ENCODE data around the gene CAMTA1.
A peak's percentile ranks its signal among the peaks of the same experiment; 100 is the strongest.
"Not testable (repeated sequence)": the region's sequence is repeated elsewhere in the genome, so short reads cannot be mapped to it uniquely, and the experiment has no call there.

CAMTA1 gene

DNA sequence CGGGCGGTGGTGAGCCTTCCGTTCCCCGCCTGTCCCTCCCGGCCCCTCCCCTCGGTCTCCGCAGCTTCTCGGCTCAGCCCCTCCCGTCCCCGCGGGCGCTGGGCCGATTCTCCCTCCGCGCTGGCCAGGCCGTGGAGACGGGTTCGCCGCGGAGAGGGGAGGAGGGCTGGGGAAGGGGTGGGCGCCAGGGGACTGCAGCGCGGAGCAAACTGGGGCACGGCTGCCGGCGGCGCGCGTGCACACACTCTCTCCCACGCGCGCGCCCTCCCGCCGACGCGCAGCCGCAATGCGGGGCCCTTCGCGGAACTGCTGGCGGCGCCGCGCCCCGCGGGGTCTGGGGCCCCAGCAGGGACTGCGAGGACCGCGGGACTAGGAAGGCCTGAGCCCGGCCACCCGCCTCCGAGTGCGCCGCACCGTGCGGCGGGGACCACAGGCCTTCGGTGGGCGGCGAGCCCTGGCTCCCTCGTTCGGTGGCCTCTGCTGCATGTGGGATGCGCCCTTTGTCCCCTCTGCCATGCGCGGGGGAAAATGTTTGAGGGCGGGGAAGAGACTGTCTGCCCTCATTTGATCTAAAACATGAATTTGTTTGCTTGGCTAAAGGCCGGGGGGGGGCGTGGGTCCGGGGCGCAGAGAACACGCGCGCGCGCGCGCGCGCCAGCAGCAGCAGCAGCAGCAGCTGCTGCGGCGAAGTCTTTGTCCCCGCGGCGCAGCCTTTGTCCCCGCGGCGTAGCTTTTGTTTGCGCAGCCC is 895.1 kb downstream of the CAMTA1 start:
- DNase-seq, result peak; percentile 40

DNA sequence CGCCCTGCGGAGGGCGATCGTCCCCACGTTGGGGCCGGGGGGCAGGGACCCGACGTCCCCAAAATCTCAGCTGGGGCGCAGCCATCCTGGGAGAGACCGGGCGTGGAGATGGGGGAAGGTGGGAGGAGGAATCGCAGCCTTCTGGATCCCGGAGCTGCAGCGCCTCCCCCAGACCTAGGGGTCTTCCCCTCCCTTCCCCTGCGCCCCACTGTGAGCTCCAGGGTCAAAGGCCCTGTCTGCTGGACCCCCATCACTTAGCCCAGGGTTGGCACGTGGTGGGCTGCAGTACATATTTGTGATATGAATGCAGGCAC is 895.7 kb downstream of the CAMTA1 start:
- no peak for DNase-seq

DNA sequence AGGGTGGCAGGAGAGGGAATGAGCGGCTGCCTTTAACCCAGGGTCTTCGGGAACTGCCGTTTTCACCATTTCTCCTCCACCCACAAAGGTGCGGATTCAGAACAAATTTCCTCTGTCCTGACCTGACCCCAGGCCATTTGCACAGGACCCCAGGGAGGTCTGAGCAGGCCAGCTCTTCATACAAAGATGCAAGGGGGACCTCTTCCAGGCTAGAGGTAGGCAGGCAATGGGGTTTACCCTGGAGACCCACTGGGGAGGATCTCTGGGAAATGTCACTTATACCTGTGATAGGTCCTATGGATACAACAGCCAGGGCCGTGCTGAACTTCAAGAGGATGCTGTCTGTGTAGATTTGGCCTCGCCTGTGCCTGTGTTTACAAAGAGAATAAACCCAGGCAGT is 896.1 kb downstream of the CAMTA1 start:
- DNase-seq, result no peak

DNA sequence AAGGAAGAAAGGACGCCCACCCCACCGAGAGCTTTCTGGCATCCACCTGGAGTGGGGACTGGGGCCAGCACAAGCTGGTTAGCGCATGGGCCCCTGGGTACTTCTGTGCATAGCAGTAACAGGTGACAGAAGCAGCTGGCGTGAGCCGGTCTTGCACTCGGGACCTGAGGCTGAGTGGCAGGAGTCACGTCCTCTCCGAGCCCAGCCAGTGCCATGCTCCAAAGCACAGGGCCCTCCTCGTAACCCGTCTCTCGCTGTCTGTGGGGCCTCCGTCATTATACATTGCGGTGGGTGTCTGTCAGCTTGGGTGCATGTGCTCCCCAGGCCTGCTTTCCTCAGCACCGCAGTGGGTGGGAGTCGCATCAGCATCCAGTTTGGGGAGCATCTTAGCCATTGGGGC is 898.3 kb downstream of the CAMTA1 start:
- no peak for DNase-seq

DNA sequence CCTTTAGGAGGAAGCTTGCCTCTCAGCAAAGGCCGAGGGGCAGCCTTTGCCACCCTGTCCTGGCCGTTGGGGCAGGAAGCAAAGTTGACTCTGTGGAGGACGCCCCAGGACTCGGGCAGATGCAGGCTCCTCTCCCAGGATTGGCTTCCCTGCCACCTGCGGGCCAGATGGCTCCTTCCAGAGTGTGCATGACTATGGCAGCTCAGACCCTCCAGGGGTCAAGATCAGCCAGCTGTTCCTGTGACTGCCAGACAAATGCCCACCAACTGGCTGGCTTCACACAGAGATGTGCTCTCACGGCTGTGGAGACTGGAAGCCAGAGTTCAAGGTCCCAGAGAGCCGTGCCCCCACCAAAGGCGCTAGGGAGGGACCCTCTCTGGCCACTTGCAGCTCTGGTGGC is 898.9 kb downstream of the CAMTA1 start:
- DNase-seq, result no peak

DNA sequence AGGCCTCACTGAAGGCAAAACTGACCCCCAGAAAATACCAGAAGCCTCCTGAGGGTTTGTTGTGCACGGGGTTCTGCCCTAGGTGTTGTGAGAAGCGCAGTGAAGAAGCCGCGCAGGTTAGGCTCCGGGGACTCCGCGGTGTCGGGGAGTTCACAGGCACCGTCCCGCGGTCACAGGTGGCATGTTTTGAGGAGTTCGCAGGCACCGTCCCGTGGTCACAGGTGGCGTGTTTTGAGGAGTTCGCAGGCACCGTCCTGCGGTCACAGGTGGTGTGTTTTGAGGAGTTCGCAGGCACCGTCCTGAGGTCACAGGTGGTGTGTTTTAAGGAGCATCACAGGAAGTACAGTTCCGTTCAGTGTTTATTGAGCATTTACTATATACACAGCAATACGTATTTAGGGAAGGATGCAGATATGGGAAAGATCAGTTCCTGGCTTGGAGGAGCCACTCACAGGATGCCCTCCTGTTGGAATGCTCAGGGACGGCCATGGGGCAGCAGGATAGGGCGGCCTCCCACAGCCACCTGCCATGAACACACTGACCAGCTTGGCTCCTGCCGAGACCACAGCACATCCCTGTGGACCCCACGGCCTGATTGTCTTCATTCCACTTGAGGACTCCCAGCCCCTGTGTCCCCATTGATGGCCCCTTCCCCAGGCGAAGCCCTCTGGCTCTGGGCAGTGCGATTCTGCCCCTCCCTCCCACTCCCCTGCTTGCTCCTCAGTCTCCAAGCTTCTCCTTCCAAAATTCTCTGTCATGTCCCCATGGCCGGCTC is 899.8 kb downstream of the CAMTA1 start:
- DNase-seq, result no peak

DNA sequence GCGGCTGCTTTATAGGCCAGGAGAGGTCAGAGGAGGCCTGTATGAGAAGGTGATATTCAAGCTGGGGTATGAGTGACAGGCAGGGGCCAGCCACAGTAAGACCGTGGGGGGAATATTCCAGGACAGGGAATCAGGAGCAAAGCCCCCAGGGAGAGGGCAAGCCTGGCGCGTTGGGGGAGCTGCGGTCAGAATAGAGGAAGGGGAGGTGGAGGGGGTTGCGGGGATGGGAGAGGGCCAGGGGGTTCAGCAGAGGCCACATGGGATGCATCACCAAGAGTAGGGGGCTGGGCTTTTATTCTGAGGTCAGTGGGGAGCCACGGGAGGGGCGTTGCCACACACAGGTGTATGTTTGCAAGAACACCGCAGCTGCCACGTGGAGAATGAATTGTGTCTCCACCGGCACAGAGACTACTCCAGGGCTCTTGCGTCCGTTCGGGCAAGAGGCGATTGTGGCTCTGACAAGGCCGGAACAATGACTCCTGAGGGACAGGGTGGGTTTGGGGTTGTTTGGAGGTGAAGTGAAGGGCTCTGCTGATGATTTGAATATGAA is 901.1 kb downstream of the CAMTA1 start:
- no peak for DNase-seq

DNA sequence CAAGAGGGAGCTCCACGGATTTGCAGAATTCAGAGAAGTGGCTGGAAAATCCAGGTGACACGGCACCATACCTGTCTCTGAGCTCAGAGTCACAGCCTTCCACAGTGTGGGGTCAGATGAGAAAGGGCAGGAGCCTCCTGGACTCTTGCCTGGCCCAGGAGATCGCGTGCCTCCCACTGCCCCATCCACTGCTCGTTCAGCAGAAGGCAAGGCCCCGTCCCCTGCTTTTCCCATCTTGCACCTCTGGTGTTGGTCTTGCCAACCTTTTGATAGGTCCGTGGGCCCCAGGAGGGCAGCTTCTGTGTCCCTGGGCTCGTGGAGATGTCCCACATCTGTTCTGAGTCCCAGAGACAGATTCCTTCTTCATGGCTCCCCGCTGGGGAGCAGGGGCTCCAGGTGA is 902.2 kb downstream of the CAMTA1 start:
- DNase-seq, result no peak

DNA sequence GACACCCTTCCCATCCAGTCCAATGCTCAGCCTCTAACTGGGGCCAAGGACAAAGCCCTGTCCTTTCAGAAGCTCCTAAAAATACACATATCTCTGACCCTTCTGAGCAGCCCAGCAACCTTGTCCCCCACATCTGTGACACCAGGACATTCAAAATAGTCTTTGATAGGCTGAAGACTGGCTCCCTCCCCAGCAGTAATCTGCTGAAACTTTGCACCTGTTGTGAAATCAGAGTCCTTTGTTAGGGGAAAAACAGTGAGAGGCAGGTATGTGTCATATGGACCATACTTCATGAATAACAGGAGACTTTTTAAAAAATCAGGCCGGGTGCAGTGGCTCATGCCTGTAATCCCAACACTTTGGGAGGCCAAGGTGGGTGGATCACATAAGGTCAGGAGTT is 903.4 kb downstream of the CAMTA1 start:
- no peak for DNase-seq

DNA sequence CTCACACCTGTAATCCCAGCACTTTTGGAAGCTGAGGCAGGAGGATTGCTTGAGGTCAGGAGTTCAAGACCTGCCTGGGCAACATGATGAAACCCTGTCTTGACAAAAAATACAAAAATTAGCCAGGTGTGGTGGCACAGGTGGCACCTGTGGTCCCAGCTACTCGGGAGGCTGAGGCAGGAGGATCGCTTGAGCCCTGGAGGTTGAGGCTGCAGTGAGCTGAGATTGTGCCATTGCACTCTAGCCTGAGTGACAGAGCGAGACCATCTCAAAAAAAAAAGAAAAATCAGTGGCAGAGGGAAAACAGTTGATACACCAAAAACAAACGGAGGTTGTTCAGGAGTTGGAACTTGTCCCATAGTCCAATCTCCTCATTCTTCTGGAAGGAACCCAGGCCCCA is 904.1 kb downstream of the CAMTA1 start:
- not testable (repeated sequence) for DNase-seq

DNA sequence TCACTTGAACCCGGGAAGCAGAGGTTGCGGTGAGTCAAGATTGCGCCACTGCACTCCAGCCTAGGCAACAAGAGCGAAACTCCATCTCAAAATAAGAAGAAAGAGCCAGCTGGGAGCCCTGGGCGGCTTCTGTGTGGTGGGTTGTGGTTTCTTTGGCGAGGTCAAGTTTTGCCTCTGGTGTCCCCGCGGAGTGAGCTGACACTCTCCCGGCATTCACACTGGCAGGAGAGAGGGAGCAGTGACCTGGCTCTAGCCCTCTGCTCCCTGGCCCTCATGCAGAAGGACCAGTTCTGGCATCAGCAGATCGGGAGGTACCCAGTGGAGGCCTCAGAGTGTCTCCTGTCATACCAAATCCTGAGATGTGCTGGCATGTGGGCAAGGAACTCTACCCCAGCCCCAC is 904.8 kb downstream of the CAMTA1 start:
- no peak for DNase-seq

DNA sequence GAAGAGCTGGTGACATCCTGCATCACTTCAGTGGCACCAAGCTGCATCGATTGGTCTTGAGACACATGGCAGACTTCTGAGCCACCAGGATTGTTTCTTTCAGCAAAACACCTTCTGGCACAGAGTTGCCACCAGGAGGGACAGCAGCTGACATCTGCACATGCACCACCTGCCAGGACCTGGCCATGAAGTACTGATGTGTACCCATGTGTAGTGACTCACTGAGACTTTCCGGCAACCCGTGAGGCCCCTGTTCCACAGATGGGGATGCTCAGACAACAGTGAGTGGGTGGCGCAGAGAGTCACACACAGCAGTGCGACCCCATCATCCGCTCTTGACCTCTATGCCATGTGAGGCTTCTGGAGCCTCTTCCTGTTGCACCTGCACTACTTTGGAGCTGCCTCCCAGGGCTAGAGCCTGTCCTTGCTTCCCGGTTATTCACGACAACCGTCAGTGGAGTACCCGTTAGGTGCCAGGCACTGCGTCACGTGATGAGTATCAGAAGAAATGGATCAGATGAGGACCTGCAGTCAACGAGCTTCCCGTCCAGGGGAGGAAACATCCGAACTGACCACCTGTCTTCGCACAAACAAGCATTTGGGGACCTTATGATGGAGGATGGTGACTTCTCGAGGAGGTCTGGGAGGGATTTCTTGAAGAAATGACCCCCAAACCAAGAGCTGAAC is 905.4 kb downstream of the CAMTA1 start:
- no peak for DNase-seq

DNA sequence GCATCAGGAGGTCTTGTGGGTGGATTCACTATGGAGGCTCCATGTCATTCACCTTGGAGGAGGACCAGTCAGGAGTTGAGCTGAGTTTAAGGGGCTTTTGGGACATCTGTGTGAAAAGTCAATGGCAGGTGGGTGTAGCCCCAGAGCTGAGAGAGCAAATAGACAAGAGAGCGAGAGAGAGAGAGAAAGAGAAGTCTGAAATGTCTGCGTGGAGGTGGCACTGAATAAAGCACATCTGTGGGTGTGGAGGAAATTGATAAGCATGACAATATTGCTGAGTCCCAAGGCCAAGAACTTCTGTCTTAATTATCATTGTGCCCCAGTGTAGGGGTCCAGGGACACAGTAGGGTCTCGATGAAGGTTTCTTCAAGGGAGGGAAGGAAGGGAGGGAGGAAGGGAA is 906.3 kb downstream of the CAMTA1 start:
- DNase-seq, result no peak

DNA sequence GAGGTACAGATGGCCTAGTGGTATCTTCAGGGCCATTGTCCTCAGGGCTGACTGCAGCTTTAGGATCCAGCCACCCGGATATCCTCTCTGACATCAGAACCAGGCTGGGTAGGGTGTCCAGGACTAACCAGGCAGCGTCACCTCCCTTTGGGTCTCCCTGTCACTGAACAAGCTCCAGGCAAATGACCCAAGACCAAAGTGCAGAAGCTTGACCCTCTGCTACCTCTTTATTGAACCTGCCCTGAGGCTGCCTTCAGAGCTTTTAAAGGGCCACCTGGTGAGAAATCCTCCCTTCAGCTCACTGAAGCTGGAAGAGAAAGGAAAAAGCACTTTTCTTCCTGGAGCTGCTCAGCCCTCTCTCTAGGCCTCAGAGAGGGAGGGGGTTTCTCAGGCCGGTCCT is 906.8 kb downstream of the CAMTA1 start:
- DNase-seq, result no peak

DNA sequence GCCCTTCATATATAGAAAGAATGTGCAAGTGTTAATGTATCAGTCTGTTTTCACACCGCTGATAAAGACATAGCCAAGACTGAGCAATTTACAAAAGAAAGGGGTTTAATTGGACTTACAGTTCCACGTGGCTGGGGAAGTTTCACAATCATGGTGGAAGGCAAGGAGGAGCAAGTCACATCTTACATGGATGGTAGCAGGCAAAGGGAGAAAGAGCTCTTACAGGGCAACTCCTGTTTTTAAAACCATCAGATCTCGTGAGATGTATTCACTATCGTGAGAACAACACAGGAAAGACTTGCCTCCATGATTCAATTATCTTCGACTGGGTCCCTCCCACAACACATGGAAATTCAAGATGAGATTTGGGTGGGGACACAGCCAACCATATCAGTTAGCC is 907.8 kb downstream of the CAMTA1 start:
- DNase-seq, result not testable (repeated sequence)

DNA sequence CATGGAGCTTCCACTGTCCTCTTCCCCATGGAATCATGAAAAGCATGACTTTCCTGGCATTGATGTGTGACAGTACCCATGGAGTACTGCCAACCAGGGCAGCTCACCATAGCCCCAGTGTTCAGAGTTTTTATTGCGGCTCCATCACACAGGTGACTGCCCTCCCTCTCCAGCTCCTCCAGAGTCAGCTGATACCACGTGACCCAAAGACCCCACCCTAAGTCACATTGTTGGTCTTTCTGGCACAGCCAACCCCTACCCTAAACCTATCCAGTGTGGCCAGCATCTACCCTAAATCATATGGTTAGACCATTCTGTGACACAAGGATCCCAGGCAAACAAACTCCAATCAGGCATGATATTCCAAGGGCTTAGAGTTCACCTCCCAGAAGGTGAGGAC is 908.4 kb downstream of the CAMTA1 start:
- no peak for DNase-seq

DNA sequence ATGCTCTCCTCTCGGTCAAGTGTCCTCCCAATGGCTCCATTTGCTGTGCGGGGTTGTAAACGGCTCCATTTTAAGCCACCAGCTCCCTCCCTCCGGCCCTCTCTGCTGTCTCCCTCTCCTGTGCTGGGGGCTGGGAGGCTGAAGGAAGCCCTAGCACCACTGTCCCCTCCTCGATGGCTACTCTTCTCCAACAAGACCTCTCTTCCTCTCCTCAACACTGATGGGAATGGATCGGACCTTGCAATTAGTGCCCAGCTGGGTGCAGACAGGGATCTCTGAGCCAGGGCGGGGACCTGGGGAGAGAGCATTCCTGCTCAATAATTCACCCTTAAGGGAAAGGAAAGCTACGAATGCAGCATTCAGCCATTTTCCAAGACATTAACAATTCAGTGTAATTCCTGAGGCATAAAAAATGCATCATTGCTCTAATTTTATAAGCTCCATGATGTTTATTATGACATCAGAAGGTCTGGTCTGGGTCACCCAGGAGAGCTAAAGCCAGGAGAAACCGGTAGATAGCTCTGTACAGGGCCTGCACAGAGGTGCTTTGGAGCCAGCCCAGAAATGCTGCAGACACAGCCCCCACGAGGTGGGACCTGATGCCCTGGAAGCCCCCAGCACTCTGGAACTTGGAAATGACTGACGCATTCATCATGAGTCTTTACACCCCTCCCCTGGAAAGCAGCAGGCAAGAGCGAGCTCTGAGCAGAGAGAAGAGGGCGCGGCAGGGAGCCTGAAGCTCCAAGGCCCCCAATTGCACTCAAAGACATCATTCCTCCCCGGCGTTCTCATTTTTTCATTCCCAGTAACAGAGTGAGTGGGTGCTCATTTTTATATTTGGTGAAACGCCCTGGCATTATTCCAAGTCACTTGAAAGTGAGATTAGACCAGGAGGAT is 909.6 kb downstream of the CAMTA1 start:
- DNase-seq, result no peak

DNA sequence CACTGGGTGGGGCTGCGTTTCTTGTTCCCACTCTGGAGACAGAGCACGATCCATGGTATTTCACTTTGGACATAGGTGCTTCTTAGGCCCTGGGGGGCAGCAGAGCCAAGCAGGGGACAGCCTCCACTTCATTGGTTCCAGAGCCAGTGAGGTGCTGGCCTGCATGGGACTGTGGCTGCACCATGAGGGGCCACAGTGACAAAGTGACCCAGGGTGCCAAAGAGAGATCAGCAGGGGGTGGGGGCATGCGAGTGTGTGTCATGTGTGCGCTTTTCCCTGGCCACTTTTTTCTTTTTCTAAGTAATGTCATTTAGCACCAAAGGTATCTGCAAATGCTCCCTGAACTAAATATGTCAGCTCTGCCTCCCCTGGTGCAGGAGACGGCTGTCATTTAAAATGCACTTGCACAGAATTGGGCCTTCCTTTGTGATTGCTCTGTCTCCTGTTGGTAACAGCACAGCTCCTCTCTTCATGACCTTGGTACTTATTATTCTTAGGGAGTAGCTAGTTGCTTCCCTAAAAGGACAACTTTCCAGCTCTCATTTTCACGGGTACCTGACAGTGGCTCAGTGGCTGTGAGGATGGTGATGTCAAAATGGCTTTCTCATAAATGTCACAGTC is 910.4 kb downstream of the CAMTA1 start:
- DNase-seq, result no peak

DNA sequence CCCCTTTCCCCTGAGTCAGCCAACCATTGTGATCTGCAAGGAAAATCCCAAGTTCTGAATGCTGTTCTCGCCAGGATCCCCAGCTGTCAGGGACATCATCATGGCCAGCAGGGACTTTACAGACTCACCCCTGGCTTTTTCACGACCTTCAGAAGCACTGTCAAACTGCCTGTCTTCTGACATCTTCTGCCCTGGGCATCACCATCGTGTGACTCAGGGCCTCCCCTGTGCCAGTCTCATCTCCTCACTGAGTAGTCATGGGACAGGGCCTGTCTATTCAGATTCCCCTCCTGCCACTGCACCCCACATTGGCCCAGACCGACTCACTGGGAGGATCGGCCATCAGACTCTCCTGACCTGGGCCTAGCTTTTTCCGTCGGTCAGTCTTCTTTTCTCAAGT is 913.4 kb downstream of the CAMTA1 start:
- no peak for DNase-seq

DNA sequence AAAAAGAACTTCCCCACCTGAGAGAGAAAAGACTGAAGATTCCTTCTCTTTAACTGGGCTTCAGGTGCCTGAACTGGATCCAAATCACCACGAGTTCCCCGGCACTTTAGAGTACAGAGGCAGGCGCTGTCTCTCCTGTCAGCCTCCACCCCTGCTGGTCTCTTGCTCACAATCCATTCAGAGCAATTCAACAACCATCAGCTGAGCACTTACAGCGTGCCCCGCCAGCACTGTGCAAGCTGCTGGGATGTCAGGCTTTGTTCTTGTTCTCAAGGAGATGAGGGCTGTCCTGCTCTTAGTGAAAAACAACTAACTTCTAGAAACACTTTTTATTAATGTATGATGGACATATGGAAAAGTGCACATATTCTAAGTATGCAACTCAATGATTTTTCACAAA is 917.1 kb downstream of the CAMTA1 start:
- no peak for DNase-seq

DNA sequence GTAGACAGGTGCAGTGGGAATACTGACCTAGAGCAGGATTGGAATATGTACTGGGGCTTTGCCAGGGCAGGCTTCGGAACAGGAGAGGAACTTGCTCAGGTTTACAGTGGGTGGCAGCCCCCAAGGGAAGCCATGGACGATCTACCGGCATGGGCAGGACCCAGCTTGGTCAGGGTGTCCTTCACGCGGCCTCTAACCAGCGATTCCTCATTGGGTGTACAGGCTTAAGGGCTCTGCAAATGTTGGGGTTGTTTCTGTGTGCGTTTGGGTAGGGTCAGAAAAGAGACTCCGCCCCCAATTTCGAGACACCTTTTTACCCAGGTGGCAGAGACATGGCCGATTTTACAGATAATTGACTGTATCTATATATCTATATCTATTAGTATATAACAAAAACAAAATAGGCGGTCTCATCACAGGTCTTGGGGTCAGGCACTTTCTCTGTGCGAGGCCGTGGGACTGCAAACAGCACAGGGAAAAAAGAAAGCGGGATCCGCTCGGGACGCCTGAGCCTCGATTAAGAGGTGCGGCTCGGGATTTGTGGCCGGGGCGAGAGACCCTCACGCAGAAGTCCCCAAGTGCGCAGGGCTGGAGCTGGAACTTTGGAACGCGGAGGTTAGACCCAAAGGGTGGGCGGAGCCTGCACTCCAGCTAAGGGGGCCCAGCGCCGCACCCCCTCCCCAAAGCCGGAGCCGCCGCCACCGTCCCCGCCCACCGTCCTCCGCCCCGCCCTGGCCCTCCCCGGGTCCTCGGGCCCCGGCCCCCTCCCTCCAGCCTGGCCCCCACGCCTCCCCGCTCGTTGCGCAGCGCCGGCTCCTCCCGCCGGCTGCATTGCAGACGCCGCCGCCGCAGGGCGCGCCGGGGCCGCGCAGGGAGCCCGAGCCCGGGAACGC is 918.3 kb downstream of the CAMTA1 start:
- no peak for DNase-seq
